Fibroblast of pulmonary artery (primary cell): ENCODE results near the gene GALNT18.

Experiments
- DNase-seq: peaks from one replicate; pipeline ENCODE4 v3.0.0-alpha.2; 2010; ENCODE audit warnings: low read depth
- H3K4me3 ChIP-seq: replicated peaks from 2 replicates; pipeline ENCODE4 v1.5.1; 2011; ENCODE audit warnings: low read depth, mild to moderate bottlenecking, control low read depth, low read length, moderate library complexity
- TF ChIP-seq, protein P1 (sequence below): IDR thresholded peaks from 2 replicates; pipeline ENCODE4 v1.5.1; 2011; ENCODE audit warnings: mild to moderate bottlenecking, control low read depth, low read length, inconsistent platforms; ENCODE audit errors: missing control alignments

GALNT18 gene

DNA sequence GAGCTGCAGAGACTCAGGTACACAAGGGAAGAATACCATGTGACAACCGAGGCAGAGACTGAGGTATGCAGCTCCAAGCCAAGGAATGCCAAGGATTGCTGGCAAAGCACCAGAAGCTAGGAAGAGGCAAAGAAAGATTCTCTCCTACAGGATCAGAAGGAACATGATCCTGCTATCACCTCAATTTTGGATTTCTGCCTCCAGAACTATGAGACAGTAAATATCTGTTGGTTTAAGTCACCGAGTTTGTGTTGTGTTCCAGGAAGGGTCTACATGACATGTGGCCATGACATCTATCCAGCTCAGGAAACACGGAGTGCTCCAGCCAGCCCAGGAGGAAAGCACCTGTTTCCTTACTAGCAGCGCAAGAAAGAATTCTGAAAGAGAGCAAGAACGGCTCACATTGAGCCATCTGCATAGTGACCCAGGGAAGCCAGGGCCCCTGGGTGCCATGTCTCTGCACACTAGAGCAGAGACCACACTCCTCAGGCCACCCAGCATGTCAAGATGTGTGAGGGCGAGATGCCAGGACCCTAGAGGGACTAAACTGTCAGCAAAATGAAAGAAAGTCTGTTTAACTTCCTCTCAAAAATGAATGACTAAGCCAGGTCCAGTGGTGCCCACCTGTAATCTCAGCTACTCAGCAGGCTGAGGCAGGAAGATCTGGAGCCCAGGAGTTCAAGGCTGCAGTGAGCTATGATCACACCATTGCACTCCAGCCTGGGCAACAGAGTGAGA is 35.6 kb upstream of the GALNT18 start:
- no peak overlapping the region for H3K4me3 ChIP-seq
- TF ChIP-seq, protein P1, sequence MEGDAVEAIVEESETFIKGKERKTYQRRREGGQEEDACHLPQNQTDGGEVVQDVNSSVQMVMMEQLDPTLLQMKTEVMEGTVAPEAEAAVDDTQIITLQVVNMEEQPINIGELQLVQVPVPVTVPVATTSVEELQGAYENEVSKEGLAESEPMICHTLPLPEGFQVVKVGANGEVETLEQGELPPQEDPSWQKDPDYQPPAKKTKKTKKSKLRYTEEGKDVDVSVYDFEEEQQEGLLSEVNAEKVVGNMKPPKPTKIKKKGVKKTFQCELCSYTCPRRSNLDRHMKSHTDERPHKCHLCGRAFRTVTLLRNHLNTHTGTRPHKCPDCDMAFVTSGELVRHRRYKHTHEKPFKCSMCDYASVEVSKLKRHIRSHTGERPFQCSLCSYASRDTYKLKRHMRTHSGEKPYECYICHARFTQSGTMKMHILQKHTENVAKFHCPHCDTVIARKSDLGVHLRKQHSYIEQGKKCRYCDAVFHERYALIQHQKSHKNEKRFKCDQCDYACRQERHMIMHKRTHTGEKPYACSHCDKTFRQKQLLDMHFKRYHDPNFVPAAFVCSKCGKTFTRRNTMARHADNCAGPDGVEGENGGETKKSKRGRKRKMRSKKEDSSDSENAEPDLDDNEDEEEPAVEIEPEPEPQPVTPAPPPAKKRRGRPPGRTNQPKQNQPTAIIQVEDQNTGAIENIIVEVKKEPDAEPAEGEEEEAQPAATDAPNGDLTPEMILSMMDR, result no peak
- no peak for DNase-seq

DNA sequence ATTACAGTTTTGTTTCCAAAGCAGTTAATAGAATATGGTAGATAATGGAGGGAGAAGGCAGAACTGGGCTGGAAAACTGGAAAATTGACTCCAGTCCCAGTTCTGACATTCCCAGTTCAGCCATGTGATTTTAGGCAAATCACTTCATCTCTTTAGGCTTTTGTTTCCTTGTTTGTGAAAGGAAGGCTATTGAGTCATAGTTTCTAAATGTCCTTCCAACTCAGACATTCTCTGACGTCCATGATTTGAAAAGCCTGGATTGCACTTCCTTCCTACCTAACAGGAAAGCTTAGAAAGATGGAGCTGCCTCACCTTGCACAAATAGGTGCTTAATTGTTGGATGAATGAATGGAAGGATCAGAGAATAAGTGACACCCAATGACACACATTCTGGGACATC is 19.8 kb upstream of the GALNT18 start:
- DNase-seq, result no peak
- H3K4me3 ChIP-seq, result no peak overlapping the region
- TF ChIP-seq, protein P1, result no peak

DNA sequence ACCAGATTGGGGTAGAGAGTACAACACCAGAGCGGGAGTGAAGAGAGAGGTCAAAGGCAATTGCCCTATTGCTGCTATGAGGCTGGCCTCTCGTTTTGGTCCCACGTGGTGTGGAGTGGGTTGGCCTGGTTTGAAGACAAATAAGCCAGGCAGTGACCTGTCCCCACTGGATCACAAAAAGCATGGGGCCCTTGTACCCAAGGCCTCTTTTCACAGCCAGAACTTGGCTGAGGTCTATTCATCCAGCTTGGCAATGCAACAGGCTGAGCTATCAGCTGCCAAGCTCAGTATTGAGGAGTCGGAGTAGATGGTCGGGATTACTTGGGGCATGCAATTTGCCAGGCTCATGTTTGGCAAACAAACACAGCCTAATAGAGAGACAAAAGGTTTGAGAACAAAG is 19.2 kb upstream of the GALNT18 start:
- no peak overlapping the region for H3K4me3 ChIP-seq
- DNase-seq, result no peak
- TF ChIP-seq, protein P1, result no peak

DNA sequence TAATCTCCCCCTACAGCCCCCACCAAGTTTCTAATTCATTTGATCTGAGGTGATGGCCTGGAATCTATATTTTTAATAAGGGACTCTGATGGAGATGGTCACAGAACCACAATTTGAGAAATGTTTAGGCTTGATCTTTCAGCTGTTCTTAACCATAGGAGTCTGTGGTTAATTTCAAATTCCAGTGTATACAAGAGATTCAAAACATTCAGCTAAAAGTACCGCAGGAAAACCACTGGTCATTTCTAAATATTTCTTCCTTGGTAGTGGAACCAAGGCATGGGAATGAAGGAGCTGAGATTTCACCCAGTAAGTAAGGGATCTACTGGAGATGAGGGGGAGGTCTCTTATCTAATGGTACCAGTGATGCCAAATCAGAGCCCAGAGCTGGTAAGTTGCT is 18.3 kb upstream of the GALNT18 start:
- no peak for DNase-seq

DNA sequence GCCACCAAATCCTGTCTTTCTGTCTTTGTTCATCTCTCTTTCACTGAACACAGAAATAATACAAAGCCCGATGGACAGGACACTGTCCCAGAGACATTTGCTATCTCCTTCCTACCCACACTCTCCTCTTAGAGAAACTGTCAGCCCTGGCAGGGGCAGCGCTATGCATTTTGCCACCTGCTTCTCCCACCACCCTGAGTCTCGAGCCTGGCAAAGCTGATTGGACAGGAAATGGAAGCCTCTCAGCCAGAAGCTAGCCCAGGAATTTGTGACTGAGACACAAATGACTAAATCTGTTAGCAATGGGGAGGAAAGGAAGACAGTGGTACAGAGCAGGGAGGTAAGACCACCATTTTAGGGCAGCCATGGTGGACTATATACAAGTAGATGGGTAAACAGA is 14.9 kb upstream of the GALNT18 start:
- no peak overlapping the region for H3K4me3 ChIP-seq
- TF ChIP-seq, protein P1, result no peak

More for the DNA sequence above, 18.3 kb upstream of the GALNT18 start:
- H3K4me3 ChIP-seq, result no peak overlapping the region
- TF ChIP-seq, protein P1, result no peak

DNA sequence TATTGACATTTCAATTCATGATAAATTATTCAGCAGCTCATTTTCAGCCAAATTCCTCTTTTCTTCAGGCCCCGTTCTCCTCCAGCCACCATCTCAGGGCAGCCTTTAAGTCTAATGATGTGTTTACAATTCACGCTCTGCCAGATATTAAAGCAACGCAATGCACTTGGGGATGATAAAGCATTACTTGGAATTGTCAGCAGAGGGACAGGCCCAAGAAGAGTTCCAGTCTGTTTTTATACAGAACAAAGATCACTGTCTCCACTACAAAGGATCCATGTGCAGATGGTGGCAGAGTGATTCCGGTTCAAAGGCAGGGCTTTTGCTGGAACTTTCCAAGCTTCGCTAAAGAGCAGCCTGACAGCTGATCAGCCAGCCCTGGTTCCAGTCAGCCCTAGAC is 13.6 kb upstream of the GALNT18 start:
- DNase-seq, result no peak

More for the DNA sequence above, 14.9 kb upstream of the GALNT18 start:
- DNase-seq, result no peak

More for the DNA sequence above, 13.6 kb upstream of the GALNT18 start:
- H3K4me3 ChIP-seq, result no peak overlapping the region
- TF ChIP-seq, protein P1, result no peak
